Activated naive CD8-positive, alpha-beta T cell treated with anti-CD3 and anti-CD28 coated beads, Interleukin-2, amount 50 U/mL, for 24 hours (primary cell): Measurements from ENCODE around the gene MYO1D.
"Not testable (repeated sequence)": the region's sequence is repeated elsewhere in the genome, so short reads cannot be mapped to it uniquely, and the experiment has no call there.

Experiments used
- ATAC-seq: fragments of 150-1000 bp; cut with Tn5 transposase; one replicate; pipeline ENCODE4 v1.10.0; 2021
- DNase-seq: peaks from one replicate; pipeline ENCODE4 v3.0.0; 2021
- H3K27ac Mint-ChIP-seq: one replicate; pipeline ENCODE4 v1.8.0; 2021; ENCODE audit warnings: mild to moderate bottlenecking, mixed read lengths
- H3K27me3 Mint-ChIP-seq: one replicate; pipeline ENCODE4 v1.8.0; 2021; ENCODE audit warnings: mixed read lengths
- H3K36me3 Mint-ChIP-seq: one replicate; pipeline ENCODE4 v1.8.0; 2021; ENCODE audit warnings: low read depth, mixed read lengths
- H3K4me1 Mint-ChIP-seq: one replicate; pipeline ENCODE4 v1.8.0; 2021; ENCODE audit warnings: mixed read lengths
- H3K4me3 Mint-ChIP-seq: one replicate; pipeline ENCODE4 v1.8.0; 2021; ENCODE audit warnings: mild to moderate bottlenecking, moderate library complexity, mixed read lengths
- H3K9me3 Mint-ChIP-seq: one replicate; pipeline ENCODE4 v1.8.0; 2021; ENCODE audit warnings: mixed read lengths

The MYO1D gene

DNA sequence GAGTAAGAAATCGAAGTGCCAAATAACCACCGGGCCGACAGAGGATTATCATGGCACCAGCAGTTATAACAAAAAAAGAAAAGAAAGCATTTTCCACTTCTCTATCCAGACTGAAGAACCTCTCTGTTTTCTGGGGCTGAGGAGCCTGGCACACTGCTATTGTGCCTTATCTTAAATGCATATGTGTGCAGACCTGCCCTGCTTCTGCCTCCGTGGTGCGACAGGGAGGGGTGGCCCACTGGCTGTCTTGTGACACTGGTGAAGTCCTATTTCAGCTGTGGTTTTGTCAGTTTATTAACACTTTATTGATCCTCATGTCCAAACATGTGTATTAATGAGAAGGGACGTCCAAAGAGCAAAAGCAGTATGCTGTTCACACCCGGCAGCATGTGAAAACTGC, 334.7 kb downstream of the MYO1D start:
- Mint-ChIP-seq H3K4me1 (no peaks in the 10 kb centered on the region), H3K27me3 (no peaks in the 10 kb centered on the region), H3K36me3 (no peaks in the 10 kb centered on the region), H3K9me3 (peaks cover 3% of the 10 kb centered on the region), H3K27ac (no peak overlapping the region), H3K4me3 (no peak overlapping the region)
- ATAC-seq (no peak), DNase-seq (no peak)

DNA sequence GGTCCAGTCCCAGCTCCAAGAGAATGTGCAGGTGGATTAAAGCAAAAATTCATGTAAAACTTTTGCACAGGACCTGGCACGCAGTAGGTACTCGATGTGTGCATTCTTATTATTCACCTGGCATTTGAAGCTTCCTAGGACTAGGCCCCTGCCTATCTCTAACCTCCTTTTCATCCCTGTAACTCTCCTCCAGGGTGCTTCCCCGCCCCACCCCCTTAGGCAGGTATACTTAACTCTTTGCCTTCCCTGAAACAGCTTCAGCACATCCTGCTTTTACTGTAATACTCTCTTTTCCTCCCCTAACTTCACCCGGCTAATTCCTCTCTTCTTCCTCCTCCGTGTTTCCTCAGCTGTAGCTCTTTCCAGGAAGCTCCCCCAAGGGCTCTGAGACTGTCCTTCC, 335.3 kb downstream of the MYO1D start:
- Mint-ChIP-seq H3K36me3 (no peaks in the 10 kb centered on the region), H3K27ac (no peak overlapping the region), H3K4me1 (no peaks in the 10 kb centered on the region), H3K4me3 (no peak overlapping the region), H3K27me3 (no peaks in the 10 kb centered on the region), H3K9me3 (peaks cover 3% of the 10 kb centered on the region)
- DNase-seq: no peak
- no peak for ATAC-seq

DNA sequence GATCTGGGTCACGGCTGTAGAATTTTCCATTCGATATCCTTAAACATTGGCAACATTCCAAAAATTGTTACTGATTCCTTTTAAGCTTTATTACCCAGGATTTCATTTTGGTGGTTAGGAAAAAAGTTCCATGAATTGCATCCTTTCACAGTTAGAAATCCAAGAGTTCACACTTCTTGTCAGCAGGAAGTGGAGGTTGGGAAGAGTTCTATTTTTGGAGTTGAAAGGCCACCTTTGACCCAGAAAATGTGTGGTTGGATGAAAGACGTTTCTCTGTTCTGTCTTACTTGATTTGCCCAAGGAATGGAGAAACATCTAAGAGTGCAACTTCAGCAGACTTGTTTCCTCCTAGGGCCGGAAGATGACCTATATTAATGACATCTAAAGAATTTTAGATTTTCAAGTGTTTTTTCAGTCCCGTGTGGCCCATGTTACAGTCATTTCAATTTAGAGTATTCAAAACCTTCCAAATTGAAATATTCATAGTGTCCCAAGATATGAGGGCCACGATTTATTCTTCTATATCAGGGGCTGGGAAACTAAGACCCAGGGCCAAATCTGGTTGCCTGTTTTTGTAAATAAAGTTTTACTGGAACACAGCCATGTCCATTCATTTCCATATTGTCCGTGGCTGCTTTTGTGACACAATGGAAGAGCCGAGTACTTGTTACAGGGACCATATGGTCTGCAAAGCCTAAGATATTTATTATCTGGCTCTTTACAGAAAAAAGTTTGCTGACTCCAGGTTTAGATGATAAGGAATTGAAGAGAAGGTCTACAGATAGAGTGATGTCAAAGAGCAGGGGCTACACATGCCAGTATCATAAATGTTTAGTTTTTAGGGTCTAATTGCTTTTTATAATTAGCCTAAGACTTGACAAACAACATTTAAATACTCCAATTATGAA, 339.9 kb downstream of the MYO1D start:
- no peaks in the 10 kb centered on the region for H3K27me3 Mint-ChIP-seq
- no peak for ATAC-seq
- no peak overlapping the region for H3K27ac Mint-ChIP-seq
- H3K4me3 Mint-ChIP-seq: no peak overlapping the region
- no peaks in the 10 kb centered on the region for H3K36me3 Mint-ChIP-seq
- DNase-seq: no peak
- H3K4me1 Mint-ChIP-seq: peaks cover 6% of the 10 kb centered on the region
- H3K9me3 Mint-ChIP-seq: peaks cover 3% of the 10 kb centered on the region

DNA sequence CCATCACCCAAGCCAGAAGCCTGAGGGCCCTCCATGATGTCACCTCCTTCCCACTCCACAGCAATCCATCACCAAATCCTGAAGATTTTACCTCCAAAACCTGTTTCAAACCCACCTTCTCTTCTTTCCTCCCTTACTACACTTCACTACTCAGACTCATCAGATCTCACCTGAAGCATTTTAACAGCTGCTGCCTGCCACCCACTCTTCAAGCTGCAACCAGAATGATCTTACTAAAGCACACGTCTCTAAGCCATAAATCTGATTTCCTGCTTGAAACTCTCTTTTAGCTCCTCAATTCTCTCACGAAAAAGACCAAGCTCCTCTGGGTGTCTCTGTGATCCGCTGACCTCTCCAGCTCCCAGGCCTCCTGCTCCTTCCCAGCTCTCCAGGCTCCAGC, 343.6 kb downstream of the MYO1D start:
- Mint-ChIP-seq H3K4me1 (peaks cover 23% of the 10 kb centered on the region), H3K9me3 (peaks cover 3% of the 10 kb centered on the region), H3K4me3 (no peak overlapping the region), H3K27ac (no peak overlapping the region), H3K36me3 (no peaks in the 10 kb centered on the region), H3K27me3 (no peaks in the 10 kb centered on the region)
- DNase-seq (no peak), ATAC-seq (no peak)

DNA sequence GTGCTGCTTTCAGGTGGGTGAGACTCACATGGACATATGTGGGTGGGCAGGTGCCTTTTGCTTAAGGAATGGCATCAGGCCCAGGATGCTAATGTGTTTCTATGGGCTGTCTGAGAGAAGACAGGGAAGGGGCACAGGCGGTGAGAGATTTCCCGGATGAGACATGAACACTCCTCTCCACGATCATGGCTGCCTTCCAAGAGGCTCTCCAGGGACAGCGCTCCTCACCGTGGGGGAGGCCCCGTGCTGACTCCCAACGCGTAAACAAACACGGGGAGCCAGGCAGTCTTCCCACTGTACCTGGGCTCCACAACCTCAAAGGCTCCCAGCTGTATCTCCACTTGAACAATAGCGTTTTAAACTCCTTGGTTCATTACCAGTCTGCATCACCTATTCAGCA, 347.3 kb downstream of the MYO1D start:
- H3K36me3 Mint-ChIP-seq: no peaks in the 10 kb centered on the region
- ATAC-seq (no peak), DNase-seq (no peak)
- no peaks in the 10 kb centered on the region for H3K9me3 Mint-ChIP-seq
- H3K4me1 Mint-ChIP-seq: peaks cover 46% of the 10 kb centered on the region
- H3K27me3 Mint-ChIP-seq: no peaks in the 10 kb centered on the region
- H3K4me3 Mint-ChIP-seq: no peak overlapping the region
- H3K27ac Mint-ChIP-seq: no peak overlapping the region

DNA sequence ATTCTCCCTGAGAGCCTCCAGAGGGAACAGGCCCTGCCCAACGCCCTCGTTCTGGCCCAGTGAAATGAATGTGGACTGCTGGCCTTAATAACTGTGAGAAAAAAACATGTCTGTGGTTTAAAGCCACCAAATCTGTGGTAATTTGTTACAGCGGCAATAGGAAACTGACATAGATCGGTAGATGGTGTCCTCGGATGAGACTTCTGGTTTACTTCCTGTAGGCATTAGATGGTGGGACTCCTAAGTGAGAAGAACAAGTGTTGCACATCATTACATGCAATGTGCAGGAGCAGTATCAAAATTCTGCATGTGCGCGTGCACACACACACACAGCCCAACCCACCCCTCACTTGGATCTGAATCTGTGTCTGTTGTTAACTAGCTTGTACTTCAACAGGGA, 348.1 kb downstream of the MYO1D start:
- H3K27ac Mint-ChIP-seq: no peak overlapping the region
- DNase-seq (no peak), ATAC-seq (no peak)
- H3K9me3 Mint-ChIP-seq: no peaks in the 10 kb centered on the region
- no peak overlapping the region for H3K4me3 Mint-ChIP-seq
- peaks cover 54% of the 10 kb centered on the region for H3K4me1 Mint-ChIP-seq
- no peaks in the 10 kb centered on the region for H3K36me3 Mint-ChIP-seq
- H3K27me3 Mint-ChIP-seq: no peaks in the 10 kb centered on the region

DNA sequence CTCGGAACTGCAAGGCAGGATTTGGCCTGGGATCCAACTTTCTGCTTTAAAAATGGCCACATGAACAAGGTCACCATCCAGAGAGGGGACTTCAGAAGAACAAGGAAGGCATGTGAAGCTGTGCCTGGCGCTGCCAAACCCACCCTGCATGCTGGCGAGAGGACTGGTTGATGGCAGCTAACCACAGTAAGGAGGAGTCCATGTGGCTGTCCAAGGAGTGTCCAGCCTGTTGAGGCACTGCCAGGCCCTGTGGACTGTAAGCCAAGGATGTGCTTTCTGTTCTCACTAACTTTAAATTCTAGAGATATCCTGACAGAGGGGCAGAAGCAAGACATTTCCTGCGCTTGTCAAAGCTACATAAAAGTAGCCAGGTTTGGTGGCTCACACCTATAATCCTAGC, 349.8 kb downstream of the MYO1D start:
- Mint-ChIP-seq H3K4me1 (peaks cover 65% of the 10 kb centered on the region), H3K4me3 (no peak overlapping the region), H3K27me3 (no peaks in the 10 kb centered on the region), H3K9me3 (no peaks in the 10 kb centered on the region), H3K36me3 (peaks cover 3% of the 10 kb centered on the region), H3K27ac (no peak overlapping the region)
- no peak for ATAC-seq
- no peak for DNase-seq

DNA sequence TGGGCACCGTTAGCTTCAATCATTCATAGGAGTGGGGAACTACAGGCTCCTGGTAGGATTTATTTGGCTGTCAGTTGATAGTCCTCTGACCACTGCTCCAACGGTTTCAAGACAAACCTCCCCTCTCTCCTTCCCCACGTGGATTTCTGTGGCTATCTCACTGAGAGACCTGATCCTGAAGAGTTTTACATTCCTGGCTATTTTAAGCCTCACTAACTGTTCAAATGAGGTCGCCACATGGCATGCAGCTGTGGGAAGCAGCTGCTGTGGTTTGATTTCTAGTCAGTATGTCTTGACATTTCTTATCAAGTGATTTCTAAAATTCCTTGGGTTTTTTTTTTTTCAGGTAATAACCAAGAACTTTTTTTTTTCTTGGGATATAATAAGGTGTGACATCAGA, 351.8 kb downstream of the MYO1D start:
- Mint-ChIP-seq H3K27ac (peak overlapping the region; percentile 99), H3K9me3 (no peaks in the 10 kb centered on the region), H3K36me3 (peaks cover 3% of the 10 kb centered on the region), H3K27me3 (no peaks in the 10 kb centered on the region), H3K4me1 (peaks cover 77% of the 10 kb centered on the region), H3K4me3 (no peak overlapping the region)
- ATAC-seq: no peak
- DNase-seq: no peak

DNA sequence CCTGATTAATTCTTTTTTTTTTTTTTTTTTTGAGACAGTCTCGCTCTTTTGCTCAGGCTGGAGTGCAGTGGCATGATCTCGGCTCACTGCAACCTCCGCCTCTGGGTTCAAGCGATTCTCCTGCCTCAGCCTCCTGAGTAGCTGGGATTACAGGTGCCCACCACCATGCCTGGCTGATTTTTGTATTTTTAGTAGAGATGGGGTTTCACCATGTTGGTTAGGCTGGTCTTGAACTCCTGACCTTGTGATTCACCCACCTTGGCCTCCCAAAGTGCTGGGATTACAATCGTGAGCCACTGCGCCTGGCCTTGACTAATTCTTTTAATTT, 352.4 kb downstream of the MYO1D start:
- Mint-ChIP-seq H3K4me1 (peaks cover 82% of the 10 kb centered on the region), H3K4me3 (peak overlapping the region; percentile 74), H3K27ac (peak overlapping the region; percentile 99)
- not testable (repeated sequence) for H3K27me3 Mint-ChIP-seq, DNase-seq, H3K9me3 Mint-ChIP-seq, ATAC-seq, H3K36me3 Mint-ChIP-seq

DNA sequence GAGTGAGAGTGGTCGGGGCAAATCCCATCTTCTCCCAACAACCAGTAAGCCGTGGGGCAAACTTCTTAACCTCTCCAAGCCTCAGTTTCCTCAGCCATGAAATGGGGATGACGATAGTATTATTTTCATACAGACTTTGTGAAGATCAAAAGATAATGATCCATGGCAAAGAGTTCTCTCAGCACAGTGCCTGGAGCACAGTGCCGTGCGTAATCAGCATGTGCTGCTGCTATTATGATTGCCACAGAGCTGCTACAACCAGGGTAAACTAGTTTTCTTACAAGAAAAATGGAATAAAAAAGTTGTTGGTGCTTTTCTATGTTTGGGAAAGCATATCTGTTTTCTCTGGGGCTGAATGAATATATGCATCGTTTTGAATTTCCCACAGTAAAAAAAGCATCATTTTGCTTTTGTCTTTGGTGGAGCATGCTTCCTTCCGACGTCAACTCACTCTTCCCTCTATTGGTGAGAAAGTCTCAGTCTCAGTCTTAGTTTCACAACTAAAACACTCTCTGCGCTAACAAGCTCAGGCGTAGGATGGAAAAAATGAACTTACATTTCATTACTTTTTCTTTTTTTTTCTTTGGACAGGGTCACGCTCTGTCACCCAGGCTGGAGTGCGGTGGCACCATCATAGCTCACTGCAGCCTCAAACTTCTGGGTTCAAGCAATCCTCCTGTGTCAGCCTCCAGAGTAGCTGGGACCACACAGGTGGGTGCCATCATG, 352.9 kb downstream of the MYO1D start:
- peak overlapping the region; percentile 74 for H3K4me3 Mint-ChIP-seq
- peak; percentile 57 for ATAC-seq

DNA sequence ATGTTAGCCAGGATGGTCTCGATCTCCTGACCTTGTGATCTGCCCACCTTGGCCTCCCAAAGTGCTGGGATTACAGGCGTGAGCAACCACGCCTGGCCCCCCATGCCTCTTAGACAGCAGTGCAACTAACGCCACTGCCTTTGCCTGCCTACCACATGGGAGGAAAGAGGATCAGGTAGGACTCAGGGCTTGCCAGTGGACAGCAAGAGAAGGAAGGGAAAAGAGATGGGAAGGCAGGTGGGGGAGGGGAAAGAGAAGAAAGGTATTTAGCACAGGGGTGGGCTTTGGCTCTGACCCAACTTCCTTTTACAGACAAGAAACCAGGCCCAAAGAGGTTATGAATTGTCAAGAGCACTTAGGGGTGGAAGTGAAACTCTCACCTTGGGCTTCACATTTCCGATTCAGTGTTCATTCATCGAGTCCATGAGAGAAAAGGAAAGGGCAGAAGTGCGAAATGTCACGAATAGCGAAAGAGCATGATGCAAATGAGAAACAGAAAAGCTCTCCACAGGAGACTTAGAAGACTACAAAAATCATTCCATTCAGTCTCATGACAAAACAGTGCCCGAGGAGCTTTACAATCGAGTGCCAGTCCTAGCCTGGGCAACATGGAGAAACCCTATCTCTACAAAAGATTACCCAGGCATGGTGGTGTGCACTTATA, 353.8 kb downstream of the MYO1D start:
- peak; percentile 39 for ATAC-seq
- peak overlapping the region; percentile 74 for H3K4me3 Mint-ChIP-seq
- H3K27me3 Mint-ChIP-seq: no peaks in the 10 kb centered on the region
- H3K36me3 Mint-ChIP-seq: peaks cover 3% of the 10 kb centered on the region
- H3K9me3 Mint-ChIP-seq: no peaks in the 10 kb centered on the region
- peak; percentile 66 for DNase-seq
- peaks cover 80% of the 10 kb centered on the region for H3K4me1 Mint-ChIP-seq
- H3K27ac Mint-ChIP-seq: peak overlapping the region; percentile 99

More for the DNA sequence above, 352.9 kb downstream of the MYO1D start:
- Mint-ChIP-seq H3K9me3 (no peaks in the 10 kb centered on the region), H3K4me1 (peaks cover 80% of the 10 kb centered on the region), H3K36me3 (peaks cover 3% of the 10 kb centered on the region), H3K27ac (peak overlapping the region; percentile 99), H3K27me3 (no peaks in the 10 kb centered on the region)
- DNase-seq: peak; percentile 37

DNA sequence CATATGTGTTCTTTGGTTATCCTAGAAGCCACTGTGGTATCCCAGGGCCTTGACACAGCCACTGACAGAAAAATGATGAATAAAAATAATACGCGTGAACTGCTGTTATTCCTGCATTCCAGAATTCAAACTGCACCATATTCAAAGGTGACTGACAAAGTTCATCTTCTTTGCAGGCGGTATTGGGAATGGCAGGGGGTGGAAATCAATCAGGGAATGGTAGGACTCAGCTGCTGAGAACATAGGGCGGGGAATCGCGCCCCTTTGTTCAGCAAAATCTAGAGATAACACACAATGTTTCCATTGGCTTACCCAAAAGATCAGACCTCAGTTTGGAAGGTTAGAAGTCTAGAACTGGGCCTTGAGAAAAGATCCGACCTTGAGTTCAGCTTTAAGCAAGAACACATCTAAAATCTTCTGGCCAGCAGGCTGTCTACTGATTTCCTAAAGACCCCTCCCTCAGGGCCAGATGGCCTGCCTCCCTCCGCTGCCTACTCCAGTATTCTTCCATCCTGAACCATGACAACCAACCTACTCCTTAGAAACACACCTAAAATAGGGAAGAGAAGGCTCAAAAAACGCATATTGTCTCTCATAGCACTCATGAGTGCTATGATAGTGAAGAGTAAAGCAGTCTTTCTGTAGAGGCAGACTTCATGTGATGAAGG, 356.1 kb downstream of the MYO1D start:
- H3K36me3 Mint-ChIP-seq: peaks cover 3% of the 10 kb centered on the region
- H3K4me1 Mint-ChIP-seq: peaks cover 91% of the 10 kb centered on the region
- peak overlapping the region; percentile 91 for H3K27ac Mint-ChIP-seq
- H3K9me3 Mint-ChIP-seq: no peaks in the 10 kb centered on the region
- H3K4me3 Mint-ChIP-seq: peak overlapping the region; percentile 78
- no peak for DNase-seq
- no peaks in the 10 kb centered on the region for H3K27me3 Mint-ChIP-seq
- ATAC-seq: no peak

DNA sequence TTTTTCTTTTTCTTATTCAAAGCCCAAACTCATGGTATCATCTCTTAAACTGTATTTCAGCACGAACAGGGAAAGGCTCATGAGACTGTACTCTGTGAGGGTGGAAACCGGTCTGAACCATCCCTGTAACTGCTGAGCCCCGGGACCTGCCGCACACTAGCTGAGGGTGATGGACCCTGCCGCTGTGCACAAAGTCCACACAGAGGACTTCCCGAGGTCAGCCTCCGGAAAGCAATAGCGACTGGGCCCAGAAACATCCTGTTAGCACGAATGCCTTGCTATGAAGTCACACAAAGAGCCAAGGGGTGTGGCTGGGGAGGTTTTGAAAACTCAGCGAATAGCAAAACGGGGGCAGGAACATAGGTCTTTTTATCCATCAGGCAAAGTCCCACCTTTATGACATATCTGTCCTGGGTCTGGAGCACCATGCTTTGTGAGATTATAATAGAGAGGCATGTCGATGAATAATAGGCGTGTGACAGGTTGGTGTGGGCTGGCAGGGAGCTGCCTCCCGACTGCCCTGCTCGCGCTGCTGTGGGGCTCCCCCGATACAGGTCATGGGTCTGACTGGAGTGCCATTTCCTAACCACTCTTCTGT, 356.7 kb downstream of the MYO1D start:
- DNase-seq (peak; percentile 72), ATAC-seq (peak; percentile 69)
- Mint-ChIP-seq H3K4me1 (peaks cover 93% of the 10 kb centered on the region), H3K27me3 (no peaks in the 10 kb centered on the region), H3K4me3 (peak overlapping the region; percentile 78), H3K27ac (peak overlapping the region; percentile 91), H3K9me3 (no peaks in the 10 kb centered on the region), H3K36me3 (peaks cover 3% of the 10 kb centered on the region)
